Stomach (tissue), 9 donors: ENCODE data around the gene WASL. TPM values are rescaled to one million over a fixed set of nuclear protein-coding genes. Genes with fewer than 3 reads are reported as not detected.

Experiments
- DNase-seq, 2 donors: peaks; one replicate each; pipeline versions ENCODE4 v3.0.0 to v3.0.0-alpha.2; 2013 to 2019
- H3K27ac ChIP-seq, 5 donors: fragments of 200-600 bp in 4 of 5; sonication (generic) in 4 of 5; one replicate each; pipeline ENCODE4 v1.5.1; 2013 to 2019; ENCODE audit warnings: mild to moderate bottlenecking in 1 of 5, moderate library complexity in 1 of 5
- H3K27me3 ChIP-seq, 3 donors: fragments of 200-600 bp; sonication (generic); one replicate each; pipeline ENCODE4 v1.5.1; 2017 to 2019; ENCODE audit warnings: mixed run types in 1 of 3
- H3K36me3 ChIP-seq, 4 donors: fragments of 200-600 bp; sonication (generic); 1 replicate in 3 of 4; 2 replicates in 1 of 4; pipeline ENCODE4 v1.5.1; 2016 to 2019
- H3K4me1 ChIP-seq, 4 donors: fragments of 200-600 bp; sonication (generic); one replicate each; pipeline ENCODE4 v1.5.1; 2016 to 2019
- H3K4me3 ChIP-seq, 4 donors: fragments of 200-600 bp; sonication (generic) in 3 of 4; one replicate each; pipeline ENCODE4 v1.5.1; 2016 to 2019; ENCODE audit warnings: mild to moderate bottlenecking in 1 of 4
- H3K9me3 ChIP-seq, 4 donors: fragments of 200-600 bp; sonication (generic); one replicate each; pipeline ENCODE4 v1.5.1; 2016 to 2019
- EP300 ChIP-seq: sonication (generic); formaldehyde crosslinking; IDR thresholded peaks from one replicate; pipeline ENCODE4 v1.6.1; 2017; ENCODE audit warnings: antibody characterized with exemption
- POLR2A ChIP-seq, 4 donors: fragments of 450-650 bp; IDR thresholded peaks; one replicate each; pipeline ENCODE4 v1.6.1; 2016; ENCODE audit warnings: antibody characterized with exemption in 4 of 4, control low read depth in 2 of 4, mild to moderate bottlenecking in 1 of 4, moderate library complexity in 1 of 4
- POLR2AphosphoS5 ChIP-seq, 3 donors: sonication (generic); formaldehyde crosslinking; IDR thresholded peaks; one replicate each; pipeline ENCODE4 v1.6.1; 2016; ENCODE audit warnings: antibody characterized with exemption in 3 of 3
- WGBS, 5 donors: extraction: QIAGEN DNeasy Blood & Tissue Kit in 3 of 5; methylation state at CpG; one replicate each; pipeline versions ENCODE4 v1.1.5 to v1.1.7; 2013 to 2018; 5-methylcytosine and 5-hydroxymethylcytosine counted together
- intact Hi-C: fragments of 100-400 bp; cut with DNase I; formaldehyde crosslinking; loops from one replicate; pipeline ENCODE4 v1.15.1; 2023; ENCODE audit warnings: low total_unique reads
- polyA plus RNA-seq, 3 donors: library from polyadenylated mRNA; stranded (reverse); fragments of 200-250 nt; gene quantifications; one replicate each; pipeline ENCODE4 v1.2.3, GENCODE V29; 2013
- total RNA-seq, 5 donors: library from RNA; depleted of rRNA; stranded (reverse); fragments of >200 nt; gene quantifications; one replicate each; pipeline versions ENCODE4 v1.1.0 to v1.2.3, GENCODE V29; 2014 to 2016
- TF ChIP-seq, protein P1 (sequence below), 7 experiments: fragments of 450-650 bp in 4 of 7; fragments of 200-600 bp in 3 of 7; sonication (generic) in 3 of 7; IDR thresholded peaks; one replicate each; pipeline ENCODE4 v1.5.1; 2016 to 2019; ENCODE audit warnings: antibody characterized with exemption in 7 of 7, control low read depth in 2 of 7, mild to moderate bottlenecking in 1 of 7
- donor health status: healthy with polysubstance abuse.
- donor health status: Bipolar disorder and iron deficiency.
- donor health status: healthy.

WASL gene
- total and polyA plus RNA-seq, 8 donors: 9.0 to 56.7 (median 21.7) TPM

DNA sequence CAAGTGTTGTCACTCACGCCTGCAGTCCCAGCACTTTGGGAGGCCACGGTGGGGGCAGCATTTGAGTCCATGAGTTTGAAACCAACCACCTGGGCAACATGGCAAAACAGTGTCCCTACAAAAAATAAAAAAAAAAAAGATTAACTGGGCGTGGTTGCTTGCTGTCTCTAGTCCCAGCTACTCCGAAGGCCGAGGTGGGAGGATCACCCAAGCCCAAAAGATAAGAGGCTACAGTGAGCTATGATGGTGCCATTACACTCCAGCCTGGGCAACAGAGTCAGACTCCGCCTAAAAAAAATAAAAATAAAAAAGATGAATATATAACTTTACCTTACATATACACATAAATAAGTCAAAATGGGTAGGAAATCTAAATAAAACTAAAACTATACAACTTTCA lies 95.6 kb downstream of the WASL start:
- H3K27ac ChIP-seq: no peak overlapping the region
- TF ChIP-seq POLR2AphosphoS5 (IDR thresholded peaks at IDR 0.05) (no peak), EP300 (no peak), POLR2A (IDR thresholded peaks at IDR 0.05) (no peak)
- TF ChIP-seq, protein P1, sequence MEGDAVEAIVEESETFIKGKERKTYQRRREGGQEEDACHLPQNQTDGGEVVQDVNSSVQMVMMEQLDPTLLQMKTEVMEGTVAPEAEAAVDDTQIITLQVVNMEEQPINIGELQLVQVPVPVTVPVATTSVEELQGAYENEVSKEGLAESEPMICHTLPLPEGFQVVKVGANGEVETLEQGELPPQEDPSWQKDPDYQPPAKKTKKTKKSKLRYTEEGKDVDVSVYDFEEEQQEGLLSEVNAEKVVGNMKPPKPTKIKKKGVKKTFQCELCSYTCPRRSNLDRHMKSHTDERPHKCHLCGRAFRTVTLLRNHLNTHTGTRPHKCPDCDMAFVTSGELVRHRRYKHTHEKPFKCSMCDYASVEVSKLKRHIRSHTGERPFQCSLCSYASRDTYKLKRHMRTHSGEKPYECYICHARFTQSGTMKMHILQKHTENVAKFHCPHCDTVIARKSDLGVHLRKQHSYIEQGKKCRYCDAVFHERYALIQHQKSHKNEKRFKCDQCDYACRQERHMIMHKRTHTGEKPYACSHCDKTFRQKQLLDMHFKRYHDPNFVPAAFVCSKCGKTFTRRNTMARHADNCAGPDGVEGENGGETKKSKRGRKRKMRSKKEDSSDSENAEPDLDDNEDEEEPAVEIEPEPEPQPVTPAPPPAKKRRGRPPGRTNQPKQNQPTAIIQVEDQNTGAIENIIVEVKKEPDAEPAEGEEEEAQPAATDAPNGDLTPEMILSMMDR (IDR thresholded peaks at IDR 0.05): no peak

DNA sequence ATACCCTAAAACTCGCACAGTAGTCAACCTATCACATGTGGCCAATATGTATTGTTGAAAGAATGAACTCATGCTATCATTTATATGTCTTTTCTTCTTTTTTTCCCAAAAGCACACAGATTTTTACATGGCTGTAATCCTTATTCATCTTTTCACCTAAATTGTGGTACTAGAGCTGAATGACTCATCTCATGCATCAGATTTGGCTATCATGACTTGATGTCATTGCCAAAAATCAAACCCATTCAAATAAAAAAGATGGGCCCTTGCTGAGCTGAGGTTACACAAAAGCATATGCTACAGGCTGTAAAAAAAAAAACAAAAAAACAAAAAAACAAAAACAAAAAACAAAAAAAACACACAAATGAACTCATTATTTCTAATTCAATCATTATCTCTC lies 96.4 kb downstream of the WASL start:
- H3K4me1 ChIP-seq: no peaks in the 10 kb centered on the region
- TF ChIP-seq, protein P1 (IDR thresholded peaks at IDR 0.05): no peak
- TF ChIP-seq EP300 (no peak), POLR2A (IDR thresholded peaks at IDR 0.05) (no peak), POLR2AphosphoS5 (IDR thresholded peaks at IDR 0.05) (no peak)
- no peaks in the 10 kb centered on the region for H3K27me3 ChIP-seq
- H3K27ac ChIP-seq: no peak overlapping the region
- intact Hi-C loops: no loop called here
- WGBS, 5 donors: 94 to 100% (median 100%) methylated on average over 1 of the region's 1 CpG
- H3K4me3 ChIP-seq: no peak overlapping the region
- DNase-seq: no peak
- H3K36me3 ChIP-seq: no peaks in the 10 kb centered on the region
- H3K9me3 ChIP-seq: no peaks in the 10 kb centered on the region

More for the DNA sequence above, 95.6 kb downstream of the WASL start:
- intact Hi-C loops: no loop called here
- Histone ChIP-seq H3K36me3 (no peaks in the 10 kb centered on the region), H3K4me1 (no peaks in the 10 kb centered on the region), H3K9me3 (no peaks in the 10 kb centered on the region), H3K27me3 (no peaks in the 10 kb centered on the region), H3K4me3 (no peak overlapping the region)
- no peak for DNase-seq
- 78 to 86% (median 83%) methylated on average over 6 of the region's 6 CpGs for WGBS, 5 donors

DNA sequence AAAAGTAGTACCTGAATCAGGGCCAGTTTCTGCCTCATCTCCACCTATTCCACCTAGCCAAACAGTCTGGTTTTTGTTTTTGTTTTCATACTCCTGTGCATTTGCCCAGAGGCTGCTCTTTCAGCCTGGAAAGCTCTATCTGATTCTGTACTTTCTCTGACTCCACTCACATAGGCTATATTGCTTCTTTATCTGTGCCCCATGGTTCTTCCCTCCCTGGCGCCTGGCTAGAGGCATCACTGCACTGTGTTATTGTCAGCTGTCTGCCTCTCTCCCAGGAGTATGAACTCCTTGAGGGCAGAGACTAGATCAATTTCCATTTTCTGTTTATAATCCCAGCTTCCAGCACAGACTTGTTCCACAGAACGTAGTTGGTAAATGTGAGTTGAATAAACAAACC lies 98.2 kb downstream of the WASL start:
- no peak for TF ChIP-seq POLR2AphosphoS5 (IDR thresholded peaks at IDR 0.05)
- TF ChIP-seq POLR2A (IDR thresholded peaks at IDR 0.05): no peak
- TF ChIP-seq, protein P1 (IDR thresholded peaks at IDR 0.05): no peak
- TF ChIP-seq EP300: no peak
- Histone ChIP-seq H3K4me3 (no peak overlapping the region), H3K27me3 (no peaks in the 10 kb centered on the region), H3K27ac (no peak overlapping the region), H3K9me3 (no peaks in the 10 kb centered on the region), H3K4me1 (no peaks in the 10 kb centered on the region), H3K36me3 (no peaks in the 10 kb centered on the region)
- WGBS, 5 donors: 61 to 72% (median 69%) methylated on average over 2 of the region's 2 CpGs
- DNase-seq: no peak
- intact Hi-C loops: no loop called here

DNA sequence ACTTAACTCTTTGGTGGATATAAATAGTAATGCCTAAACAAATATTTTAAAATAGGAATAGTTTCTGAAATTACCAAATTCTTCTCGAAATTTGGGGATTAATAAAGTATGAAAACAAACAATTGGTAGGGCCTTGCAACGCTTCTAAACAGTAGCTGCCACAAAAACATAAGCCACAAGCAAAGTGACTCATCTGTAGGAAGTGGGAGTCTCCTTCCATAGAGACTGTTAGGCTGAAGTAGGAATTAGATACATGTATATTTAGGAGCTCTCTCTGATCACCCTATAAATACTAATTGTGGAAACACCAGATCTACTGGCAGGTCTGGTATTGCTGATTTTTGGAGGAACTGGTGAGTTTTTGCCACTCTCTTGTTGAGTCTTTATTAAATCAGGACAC lies 98.8 kb downstream of the WASL start:
- 65 to 78% (median 74%) methylated on average over 2 of the region's 2 CpGs for WGBS, 5 donors
- intact Hi-C loops: no loop called here
- H3K4me3 ChIP-seq: no peak overlapping the region
- TF ChIP-seq POLR2AphosphoS5 (IDR thresholded peaks at IDR 0.05): no peak
- TF ChIP-seq, protein P1 (IDR thresholded peaks at IDR 0.05): no peak
- no peak for TF ChIP-seq POLR2A (IDR thresholded peaks at IDR 0.05)
- no peak for TF ChIP-seq EP300
- H3K9me3 ChIP-seq: no peaks in the 10 kb centered on the region
- no peaks in the 10 kb centered on the region for H3K27me3 ChIP-seq
- H3K4me1 ChIP-seq: no peaks in the 10 kb centered on the region
- no peak for DNase-seq
- no peaks in the 10 kb centered on the region for H3K36me3 ChIP-seq
- no peak overlapping the region for H3K27ac ChIP-seq
